KMS-11 (cell line): Measurements from ENCODE around the gene RERE.

Experiments used
- H2AFZ ChIP-seq: fragments of 200-600 bp; sonication (generic); 2 replicates; pipeline ENCODE4 v1.6.1; 2016; ENCODE audit warnings: antibody characterized with exemption, mixed run types, low read depth
- H3K27ac ChIP-seq: fragments of 200-600 bp; sonication (generic); 2 replicates; pipeline ENCODE4 v1.6.1; 2016; ENCODE audit warnings: mild to moderate bottlenecking, mixed run types
- H3K27me3 ChIP-seq: fragments of 200-600 bp; sonication (generic); 2 replicates; pipeline ENCODE4 v1.6.1; 2017; ENCODE audit warnings: mild to moderate bottlenecking, low read depth, mixed run types, moderate library complexity; ENCODE audit not compliant: insufficient read depth
- H3K36me3 ChIP-seq: fragments of 200-600 bp; sonication (generic); 2 replicates; pipeline ENCODE4 v1.6.1; 2017; ENCODE audit warnings: mild to moderate bottlenecking, mixed run types; ENCODE audit not compliant: insufficient read depth
- H3K4me1 ChIP-seq: fragments of 200-600 bp; sonication (generic); 2 replicates; pipeline ENCODE4 v1.6.1; 2016; ENCODE audit warnings: mild to moderate bottlenecking, low read depth, mixed run types; ENCODE audit not compliant: poor library complexity, severe bottlenecking
- H3K4me2 ChIP-seq: fragments of 200-600 bp; sonication (generic); 2 replicates; pipeline ENCODE4 v1.7.0; 2016; ENCODE audit warnings: mild to moderate bottlenecking, mixed run types
- H3K4me3 ChIP-seq: fragments of 200-600 bp; sonication (generic); IDR thresholded peaks from 2 replicates; pipeline ENCODE4 v1.6.1; 2017; ENCODE audit warnings: low read depth, low read length, mixed read lengths; ENCODE audit not compliant: insufficient read depth
- H3K79me2 ChIP-seq: fragments of 200-600 bp; sonication (generic); 2 replicates; pipeline ENCODE4 v1.6.1; 2016; ENCODE audit warnings: low read depth, mixed run types; ENCODE audit not compliant: insufficient read depth
- H3K9ac ChIP-seq: fragments of 200-600 bp; sonication (generic); 2 replicates; pipeline ENCODE4 v1.6.1; 2016; ENCODE audit warnings: mild to moderate bottlenecking, mixed run types
- H4K20me1 ChIP-seq: fragments of 200-600 bp; sonication (generic); 2 replicates; pipeline ENCODE4 v1.6.1; 2016; ENCODE audit warnings: mild to moderate bottlenecking, mixed run types; ENCODE audit not compliant: insufficient read depth
- TF ChIP-seq, protein P1 (sequence below): fragments of 200-600 bp; sonication (generic); conservative IDR thresholded peaks from 2 replicates; pipeline ENCODE4 v1.6.1; 2017; ENCODE audit warnings: low read depth, mild to moderate bottlenecking, antibody characterized with exemption, low read length, moderate library complexity, mixed read lengths

Gene RERE

GRCh38 chr1:8384577-8384976, 432.9 kb downstream of the RERE start:
- no peaks in the 10 kb centered on the region for H3K36me3 ChIP-seq
- no peaks in the 10 kb centered on the region for H4K20me1 ChIP-seq
- TF ChIP-seq, protein P1, sequence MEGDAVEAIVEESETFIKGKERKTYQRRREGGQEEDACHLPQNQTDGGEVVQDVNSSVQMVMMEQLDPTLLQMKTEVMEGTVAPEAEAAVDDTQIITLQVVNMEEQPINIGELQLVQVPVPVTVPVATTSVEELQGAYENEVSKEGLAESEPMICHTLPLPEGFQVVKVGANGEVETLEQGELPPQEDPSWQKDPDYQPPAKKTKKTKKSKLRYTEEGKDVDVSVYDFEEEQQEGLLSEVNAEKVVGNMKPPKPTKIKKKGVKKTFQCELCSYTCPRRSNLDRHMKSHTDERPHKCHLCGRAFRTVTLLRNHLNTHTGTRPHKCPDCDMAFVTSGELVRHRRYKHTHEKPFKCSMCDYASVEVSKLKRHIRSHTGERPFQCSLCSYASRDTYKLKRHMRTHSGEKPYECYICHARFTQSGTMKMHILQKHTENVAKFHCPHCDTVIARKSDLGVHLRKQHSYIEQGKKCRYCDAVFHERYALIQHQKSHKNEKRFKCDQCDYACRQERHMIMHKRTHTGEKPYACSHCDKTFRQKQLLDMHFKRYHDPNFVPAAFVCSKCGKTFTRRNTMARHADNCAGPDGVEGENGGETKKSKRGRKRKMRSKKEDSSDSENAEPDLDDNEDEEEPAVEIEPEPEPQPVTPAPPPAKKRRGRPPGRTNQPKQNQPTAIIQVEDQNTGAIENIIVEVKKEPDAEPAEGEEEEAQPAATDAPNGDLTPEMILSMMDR = no peak
- no peak overlapping the region for H2AFZ ChIP-seq
- no peak overlapping the region for H3K4me2 ChIP-seq
- H3K27me3 ChIP-seq = no peaks in the 10 kb centered on the region
- H3K4me1 ChIP-seq = no peaks in the 10 kb centered on the region
- H3K79me2 ChIP-seq = no peaks in the 10 kb centered on the region
- no peak overlapping the region for H3K27ac ChIP-seq
- no peak overlapping the region for H3K4me3 ChIP-seq
- no peak overlapping the region for H3K9ac ChIP-seq

DNA sequence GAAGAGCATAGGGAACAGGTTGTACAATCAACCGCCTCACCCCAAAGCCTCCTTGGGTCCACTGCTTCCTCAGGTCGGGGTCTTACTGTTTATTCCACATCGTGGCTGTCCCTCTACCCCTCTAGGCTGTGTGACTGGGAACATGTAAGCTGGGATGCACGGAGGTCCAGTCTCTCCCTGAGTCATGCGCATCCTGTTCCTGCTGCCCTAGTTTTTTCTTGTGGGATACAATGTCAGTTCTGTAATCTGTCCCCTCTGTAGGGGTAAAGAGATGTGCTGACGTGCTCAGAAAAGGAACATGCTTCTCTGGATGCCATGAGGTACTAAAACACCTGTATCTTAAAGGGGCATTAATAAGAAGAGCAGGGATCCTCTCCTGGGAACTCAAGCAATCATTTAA, 433.4 kb downstream of the RERE start:
- H2AFZ ChIP-seq = no peak overlapping the region
- TF ChIP-seq, protein P1 = no peak
- H3K27me3 ChIP-seq = no peaks in the 10 kb centered on the region
- H3K36me3 ChIP-seq = no peaks in the 10 kb centered on the region
- no peak overlapping the region for H3K9ac ChIP-seq
- H3K79me2 ChIP-seq = no peaks in the 10 kb centered on the region
- H3K4me2 ChIP-seq = no peak overlapping the region
- H3K27ac ChIP-seq = no peak overlapping the region
- no peaks in the 10 kb centered on the region for H3K4me1 ChIP-seq
- H3K4me3 ChIP-seq = no peak overlapping the region
- no peaks in the 10 kb centered on the region for H4K20me1 ChIP-seq

DNA sequence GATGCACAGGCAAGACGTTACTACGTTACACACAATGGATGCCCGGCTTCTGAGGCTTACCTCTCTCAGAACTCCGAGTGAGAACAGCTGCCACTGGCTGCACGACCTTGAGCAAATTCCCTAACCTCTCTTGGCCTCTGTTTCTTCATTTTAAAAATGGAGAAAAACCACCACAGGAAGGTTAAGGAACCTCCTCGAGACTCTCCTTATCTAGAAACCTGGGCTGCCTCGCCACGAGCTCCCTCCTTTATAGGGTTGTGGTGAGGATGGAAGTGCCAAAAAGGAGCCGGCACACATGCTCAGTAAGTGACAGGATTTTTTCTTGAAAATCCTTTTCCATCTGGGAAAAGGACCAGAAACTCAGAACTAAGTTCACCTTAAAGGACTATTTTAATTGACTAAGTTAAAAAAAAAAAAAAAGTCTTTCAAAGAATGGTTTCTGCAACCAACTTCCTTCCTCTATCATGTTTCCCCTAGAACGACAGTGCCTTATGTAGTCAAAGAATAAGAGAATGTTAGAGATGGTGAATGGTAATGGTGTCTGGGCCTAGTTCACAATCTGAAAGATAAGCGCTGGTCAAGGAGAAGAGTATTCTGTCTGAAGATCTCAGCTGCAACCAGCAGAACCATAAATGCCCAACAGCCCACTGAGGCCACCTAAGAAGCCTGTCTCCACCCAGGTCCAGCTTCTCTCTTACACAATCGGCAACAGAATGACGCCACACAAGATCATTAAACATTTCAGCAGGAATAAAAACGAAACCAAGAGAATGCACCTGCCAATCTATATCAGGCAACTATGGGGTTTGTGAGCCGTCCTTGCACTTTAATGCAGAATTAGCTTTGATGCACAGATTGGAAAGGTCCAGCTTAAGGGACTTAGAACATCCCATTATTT, 434.6 kb downstream of the RERE start:
- H3K4me2 ChIP-seq = no peak overlapping the region
- no peaks in the 10 kb centered on the region for H3K4me1 ChIP-seq
- no peak overlapping the region for H3K27ac ChIP-seq
- no peaks in the 10 kb centered on the region for H3K27me3 ChIP-seq
- TF ChIP-seq, protein P1 = no peak
- no peaks in the 10 kb centered on the region for H4K20me1 ChIP-seq
- H3K9ac ChIP-seq = no peak overlapping the region
- H3K79me2 ChIP-seq = no peaks in the 10 kb centered on the region
- H3K4me3 ChIP-seq = no peak overlapping the region
- H2AFZ ChIP-seq = no peak overlapping the region
- no peaks in the 10 kb centered on the region for H3K36me3 ChIP-seq

- Histone ChIP-seq H3K9ac (no peak overlapping the region), H3K4me3 (no peak overlapping the region), H3K36me3 (no peaks in the 10 kb centered on the region), H3K79me2 (no peaks in the 10 kb centered on the region), H3K4me2 (no peak overlapping the region), H3K27me3 (no peaks in the 10 kb centered on the region), H3K4me1 (no peaks in the 10 kb centered on the region), H4K20me1 (no peaks in the 10 kb centered on the region), H3K27ac (no peak overlapping the region), H2AFZ (no peak overlapping the region)
- TF ChIP-seq, protein P1 = no peak
These were observed 435.4 kb downstream of the RERE start for GRCh38 chr1:8382051-8382505.
